Skeletal muscle tissue (tissue), 5 donors: ENCODE results near the gene LCK. TPM values are rescaled to one million over a fixed set of nuclear protein-coding genes. Genes with fewer than 3 reads are reported as not detected.
A peak's percentile ranks its signal among the peaks of the same experiment; 100 is the strongest.

Source experiments
- H3K27ac ChIP-seq: one replicate; pipeline ENCODE4 v1.7.0; 2013; ENCODE audit warnings: mild to moderate bottlenecking, low read depth, low read length, inconsistent platforms
- H3K27me3 ChIP-seq, 3 donors: one replicate each; pipeline ENCODE4 v1.7.0; 2013; ENCODE audit warnings: low read length in 3 of 3; ENCODE audit not compliant: control insufficient read depth in 3 of 3, insufficient read depth in 3 of 3
- H3K36me3 ChIP-seq, 3 donors: one replicate each; pipeline ENCODE4 v1.7.0; 2013; ENCODE audit warnings: low read length in 3 of 3; ENCODE audit not compliant: control insufficient read depth in 3 of 3, insufficient read depth in 3 of 3
- H3K4me1 ChIP-seq, 3 donors: one replicate each; pipeline ENCODE4 v1.7.0; 2013; ENCODE audit warnings: low read length in 3 of 3, mild to moderate bottlenecking in 3 of 3; ENCODE audit not compliant: control insufficient read depth in 3 of 3, insufficient read depth in 3 of 3
- H3K4me3 ChIP-seq, 3 donors: one replicate each; pipeline ENCODE4 v1.7.0; 2013; ENCODE audit warnings: low read length in 3 of 3
- H3K9ac ChIP-seq, 3 donors: one replicate each; pipeline ENCODE4 v1.7.0; 2013; ENCODE audit warnings: low read length in 3 of 3, mild to moderate bottlenecking in 3 of 3, moderate library complexity in 2 of 3, low read depth in 1 of 3
- H3K9me3 ChIP-seq, 3 donors: one replicate each; pipeline ENCODE4 v1.7.0; 2013; ENCODE audit warnings: low read length in 3 of 3; ENCODE audit not compliant: control insufficient read depth in 3 of 3
- small RNA-seq: library from RNA; depleted of rRNA; stranded (forward); fragments of <200 nt; gene quantifications from one replicate; pipeline ENCODE3, GENCODE V24; 2014
- total RNA-seq: library from RNA; depleted of rRNA; stranded (reverse); fragments of >200 nt; gene quantifications from one replicate; pipeline ENCODE4 v1.2.3, GENCODE V29; 2014
- donor health status: Osteomylitis.

The LCK gene
- total RNA-seq, 1 donor from 2014 or later: 2.1 TPM

GRCh38 chr1:32334274-32334861 is 83.3 kb downstream of the LCK start:
- H3K27ac ChIP-seq: no peak overlapping the region
- peaks cover 0 to 4% (median 0%) of the 10 kb centered on the region in 3 donors for H3K27me3 ChIP-seq
- no peaks in the 10 kb centered on the region for H3K9me3 ChIP-seq
- H3K9ac ChIP-seq: peak overlapping the region; percentile 10 to 45 (median 23)
- peaks cover 23 to 33% (median 31%) of the 10 kb centered on the region in 3 donors for H3K36me3 ChIP-seq
- peak overlapping the region in 1 of 3 donors; percentile 54 for H3K4me3 ChIP-seq
- H3K4me1 ChIP-seq: peaks cover 13 to 27% (median 22%) of the 10 kb centered on the region in 3 donors

DNA sequence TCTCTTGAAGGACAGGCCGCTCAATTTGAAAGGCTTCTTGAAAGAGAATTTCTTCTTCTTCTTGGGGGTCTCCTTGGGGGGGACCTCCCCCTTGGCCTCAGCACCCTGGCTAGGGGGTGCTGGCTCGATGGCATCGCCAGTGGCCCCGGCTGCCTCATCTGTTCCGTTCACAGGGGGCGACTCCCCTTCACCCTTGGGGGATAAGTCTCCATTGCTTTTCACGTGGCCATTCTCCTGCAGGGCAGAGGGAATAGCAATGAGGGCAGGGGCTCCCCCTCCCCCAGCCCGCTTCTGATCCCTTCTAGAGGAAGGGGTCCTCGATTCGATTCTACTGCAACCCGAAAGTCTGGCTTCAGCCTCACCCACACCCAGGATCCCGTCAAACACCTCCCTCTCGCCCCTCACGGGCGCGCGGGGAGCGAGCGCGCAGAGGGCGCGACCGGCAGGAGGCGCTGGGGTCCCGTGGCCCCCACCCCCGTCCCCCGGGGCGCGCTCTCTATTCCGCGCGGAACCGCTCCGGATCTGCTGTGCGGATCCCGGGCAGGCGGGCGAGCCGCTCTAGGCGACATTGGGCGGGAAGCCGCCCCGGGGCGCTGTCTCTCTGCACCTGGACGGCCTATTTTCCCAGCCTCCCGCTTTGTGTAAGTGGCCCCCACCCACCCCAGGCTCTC is 83.9 kb downstream of the LCK start:
- Histone ChIP-seq H3K9me3 (no peaks in the 10 kb centered on the region), H3K4me1 (peaks cover 13 to 27% (median 22%) of the 10 kb centered on the region in 3 donors), H3K4me3 (peak overlapping the region in 2 of 3 donors; percentile 52 to 54), H3K36me3 (peaks cover 23 to 28% (median 26%) of the 10 kb centered on the region in 3 donors), H3K9ac (peak overlapping the region; percentile 10 to 54 (median 23)), H3K27ac (no peak overlapping the region), H3K27me3 (peaks cover 0 to 4% (median 0%) of the 10 kb centered on the region in 3 donors)

DNA sequence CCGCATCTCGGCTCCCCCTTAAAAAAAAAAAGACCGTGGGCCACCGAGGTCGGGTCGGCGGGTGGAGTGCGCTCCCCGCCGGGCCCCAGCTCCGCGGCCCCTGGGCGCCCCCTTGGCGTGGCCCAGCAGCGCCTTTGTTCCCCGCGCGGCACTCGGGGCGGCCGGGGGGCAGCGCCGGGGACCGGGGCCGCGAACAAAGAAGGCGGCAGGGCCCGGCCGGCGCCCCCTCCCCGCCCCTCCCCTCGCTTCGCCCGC is 84.4 kb downstream of the LCK start:
- peaks cover 0 to 4% (median 0%) of the 10 kb centered on the region in 3 donors for H3K27me3 ChIP-seq
- peaks cover 20 to 24% (median 22%) of the 10 kb centered on the region in 3 donors for H3K36me3 ChIP-seq
- H3K4me1 ChIP-seq: peaks cover 13 to 27% (median 22%) of the 10 kb centered on the region in 3 donors
- peak overlapping the region in 2 of 3 donors; percentile 52 to 59 for H3K4me3 ChIP-seq
- H3K27ac ChIP-seq: no peak overlapping the region
- H3K9ac ChIP-seq: peak overlapping the region in 1 of 3 donors; percentile 54
- H3K9me3 ChIP-seq: no peaks in the 10 kb centered on the region

Small RNA genes within 50 kb of the gene (small RNA-seq; reads per million reads assigned to genes)
- gene RF00017 (not detected), gene RF00019 (not detected)

Other genes with a start within 250 kb of the LCK start
- gene KHDRBS1, start 237.4 kb upstream of the LCK start, total RNA-seq: 48.5 TPM
- 3.7 TPM for gene TMEM39B, start 178.3 kb upstream of the LCK start, total RNA-seq
- 17.7 TPM for gene KPNA6, start 143.2 kb upstream of the LCK start, total RNA-seq
- gene TXLNA, start 71.6 kb upstream of the LCK start, total RNA-seq: 30.8 TPM
- gene CCDC28B, start 50.7 kb upstream of the LCK start, total RNA-seq: 58.5 TPM
- gene IQCC, start 45.6 kb upstream of the LCK start, total RNA-seq: 2.6 TPM
- not detected for gene DCDC2B, start 42.2 kb upstream of the LCK start, total RNA-seq
- 10.4 TPM for gene TMEM234, start 28.9 kb upstream of the LCK start, total RNA-seq
- 171 TPM for gene EIF3I, start 28.9 kb upstream of the LCK start, total RNA-seq
- 1.6 TPM for gene FAM167B, start 4.0 kb upstream of the LCK start, total RNA-seq
- gene HDAC1, start 40.8 kb downstream of the LCK start, total RNA-seq: 37.6 TPM
- gene MARCKSL1, start 85.0 kb downstream of the LCK start, total RNA-seq: 31.8 TPM
- 1.0 TPM for gene FAM229A, start 111.2 kb downstream of the LCK start, total RNA-seq
- 1.0 TPM for gene TSSK3, start 111.3 kb downstream of the LCK start, total RNA-seq
- gene BSDC1, start 143.2 kb downstream of the LCK start, total RNA-seq: 37.1 TPM
- gene ZBTB8B, start 213.8 kb downstream of the LCK start, total RNA-seq: under 0.01 TPM